GM21447 (cell line): Measurements from ENCODE around the gene FADS2.

Experiments used
- ATAC-seq: cut with Tn5 transposase; IDR thresholded peaks from one replicate; pipeline ENCODE4 v1.9.1; 2021; ENCODE audit not compliant: unreplicated experiment

FADS2 gene

GRCh38 chr11:61844909-61845565, 16.9 kb downstream of the FADS2 start:
- ATAC-seq: no peak

GRCh38 chr11:61846362-61847020, 18.4 kb downstream of the FADS2 start:
- ATAC-seq: no peak

GRCh38 chr11:61847914-61848581, 19.9 kb downstream of the FADS2 start:
- no peak for ATAC-seq

GRCh38 chr11:61848631-61849030, 20.5 kb downstream of the FADS2 start:
- no peak for ATAC-seq

- ATAC-seq: no peak
These were observed 22.6 kb downstream of the FADS2 start for GRCh38 chr11:61850687-61851086.

GRCh38 chr11:61851113-61851899, 23.2 kb downstream of the FADS2 start:
- ATAC-seq: no peak

- ATAC-seq: no peak
These were observed 23.8 kb downstream of the FADS2 start for GRCh38 chr11:61851900-61852295.

- no peak for ATAC-seq
These were observed 25.6 kb downstream of the FADS2 start for GRCh38 chr11:61853698-61854169.

- ATAC-seq: no peak
These were observed 26.3 kb downstream of the FADS2 start for GRCh38 chr11:61854206-61854895.

GRCh38 chr11:61854966-61855714, 27.0 kb downstream of the FADS2 start:
- no peak for ATAC-seq

- ATAC-seq: no peak
These were observed 28.0 kb downstream of the FADS2 start for GRCh38 chr11:61855939-61856680.

GRCh38 chr11:61860054-61860903, 32.2 kb downstream of the FADS2 start:
- no peak for ATAC-seq

GRCh38 chr11:61861634-61862033, 33.5 kb downstream of the FADS2 start:
- no peak for ATAC-seq

- no peak for ATAC-seq
These were observed 34.8 kb downstream of the FADS2 start for GRCh38 chr11:61862714-61863547.

GRCh38 chr11:61863548-61864081, 35.5 kb downstream of the FADS2 start:
- ATAC-seq: no peak

- no peak for ATAC-seq
These were observed 37.0 kb downstream of the FADS2 start for GRCh38 chr11:61864814-61865775.
